ENCODE results near the gene CDC23. TPM values are rescaled to one million over a fixed set of nuclear protein-coding genes. Genes with fewer than 3 reads are reported as not detected.

The CDC23 gene
- total RNA-seq, 1 experiment from 2014 or later, result 26.1 TPM

- H4K20me1 ChIP-seq (ENCODE audit: low read length), result no peaks in the 10 kb centered on the region
- H3K27ac ChIP-seq (ENCODE audit: low read length), result no peak overlapping the region
- ATAC-seq (no peak), DNase-seq (no peak)
- no peaks in the 10 kb centered on the region for H3K27me3 ChIP-seq (ENCODE audit: low read length)
- H3K4me3 ChIP-seq (ENCODE audit: low read length), result no peak overlapping the region
- BruUV-seq (replicated peaks), result no TSS peak
- H3K9me3 ChIP-seq (ENCODE audit: low read length), result 0 out of 2 replicates have a peak, but pooled peaks cover 5% of the 10 kb centered on the region
- H3F3A ChIP-seq (ENCODE audit: low read length, unreplicated experiment), result no peaks in the 10 kb centered on the region
- H3K9ac ChIP-seq (ENCODE audit: low read length), result no peak overlapping the region
- ChIA-PET POLR2A (ENCODE audit: unreplicated experiment) (no interaction called here), CTCF (no interaction called here)
- no peak overlapping the region for H2AFZ ChIP-seq (ENCODE audit: low read length)
- no peaks in the 10 kb centered on the region for H3K79me2 ChIP-seq (ENCODE audit: low read length)
- no peaks in the 10 kb centered on the region for H3K4me1 ChIP-seq (ENCODE audit: insufficient read depth, low read length)
- H3K4me2 ChIP-seq (ENCODE audit: low read length), result no peak overlapping the region
- intact Hi-C loops (cut with micrococcal nuclease), result no loop called here
- no peaks in the 10 kb centered on the region for H3K9me2 ChIP-seq (replicated peaks; ENCODE audit: low read length)
- TF ChIP-seq EZH2 (IDR thresholded peaks at IDR 0.05; ENCODE audit: low read length, unreplicated experiment) (no peak), CTCF (conservative IDR thresholded peaks at IDR 0.05; ENCODE audit: low read depth, low read length) (no peak), EZH2phosphoT487 (IDR thresholded peaks at IDR 0.05; ENCODE audit: borderline replicate concordance, low read length) (no peak)
- H3K36me3 ChIP-seq (ENCODE audit: low read depth, low read length), result no peaks in the 10 kb centered on the region
These were observed 16.3 kb upstream of the CDC23 start for GRCh38 chr5:138229387-138229786.

GRCh38 chr5:138226910-138227309 lies 13.8 kb upstream of the CDC23 start:
- H3K4me2 ChIP-seq (ENCODE audit: low read length), result no peak overlapping the region
- H3K79me2 ChIP-seq (ENCODE audit: low read length), result no peaks in the 10 kb centered on the region
- no peak overlapping the region for H3K4me3 ChIP-seq (ENCODE audit: low read length)
- no peaks in the 10 kb centered on the region for H3K4me1 ChIP-seq (ENCODE audit: insufficient read depth, low read length)
- BruUV-seq (replicated peaks), result no TSS peak
- no peaks in the 10 kb centered on the region for H4K20me1 ChIP-seq (ENCODE audit: low read length)
- H2AFZ ChIP-seq (ENCODE audit: low read length), result no peak overlapping the region
- H3K27me3 ChIP-seq (ENCODE audit: low read length), result no peaks in the 10 kb centered on the region
- ATAC-seq, result no peak
- CTCF ChIA-PET, result no interaction called here
- POLR2A ChIA-PET (ENCODE audit: unreplicated experiment), result interaction anchor here (0.5 kb wide), 1 partner anchor 13 kb away, joined by 3 read pairs; the partner anchor contains the start of gene CDC23
- no peak for DNase-seq
- H3F3A ChIP-seq (ENCODE audit: low read length, unreplicated experiment), result no peaks in the 10 kb centered on the region
- TF ChIP-seq EZH2phosphoT487 (IDR thresholded peaks at IDR 0.05; ENCODE audit: borderline replicate concordance, low read length) (no peak), EZH2 (IDR thresholded peaks at IDR 0.05; ENCODE audit: low read length, unreplicated experiment) (no peak), CTCF (conservative IDR thresholded peaks at IDR 0.05; ENCODE audit: low read depth, low read length) (no peak)
- no peak overlapping the region for H3K27ac ChIP-seq (ENCODE audit: low read length)
- H3K9me2 ChIP-seq (replicated peaks; ENCODE audit: low read length), result no peaks in the 10 kb centered on the region
- H3K9ac ChIP-seq (ENCODE audit: low read length), result no peak overlapping the region
- intact Hi-C loops (cut with micrococcal nuclease), result no loop called here
- H3K9me3 ChIP-seq (ENCODE audit: low read length), result 0 out of 2 replicates have a peak, but pooled peaks cover 5% of the 10 kb centered on the region
- H3K36me3 ChIP-seq (ENCODE audit: low read depth, low read length), result no peaks in the 10 kb centered on the region

- intact Hi-C loops (cut with micrococcal nuclease), result no loop called here
- Histone ChIP-seq H3K27ac (ENCODE audit: low read length) (no peak overlapping the region), H3K9ac (ENCODE audit: low read length) (no peak overlapping the region), H3K4me1 (ENCODE audit: insufficient read depth, low read length) (no peaks in the 10 kb centered on the region), H4K20me1 (ENCODE audit: low read length) (no peaks in the 10 kb centered on the region), H3K27me3 (ENCODE audit: low read length) (no peaks in the 10 kb centered on the region), H3K4me2 (ENCODE audit: low read length) (no peak overlapping the region), H2AFZ (ENCODE audit: low read length) (no peak overlapping the region), H3K36me3 (ENCODE audit: low read depth, low read length) (no peaks in the 10 kb centered on the region), H3K79me2 (ENCODE audit: low read length) (no peaks in the 10 kb centered on the region), H3K4me3 (ENCODE audit: low read length) (no peak overlapping the region), H3K9me3 (ENCODE audit: low read length) (0 out of 2 replicates have a peak, but pooled peaks cover 5% of the 10 kb centered on the region), H3F3A (ENCODE audit: low read length, unreplicated experiment) (no peaks in the 10 kb centered on the region), H3K9me2 (replicated peaks; ENCODE audit: low read length) (no peaks in the 10 kb centered on the region)
- no TSS peak for BruUV-seq (replicated peaks)
- ATAC-seq (no peak), DNase-seq (no peak)
- POLR2A ChIA-PET (ENCODE audit: unreplicated experiment), result no interaction called here
- TF ChIP-seq EZH2 (IDR thresholded peaks at IDR 0.05; ENCODE audit: low read length, unreplicated experiment), result no peak
- CTCF ChIA-PET, result no interaction called here
These were observed 11.6 kb upstream of the CDC23 start for GRCh38 chr5:138224712-138225111.
